Measurements from ENCODE around the gene PLA2R1. TPM values are rescaled to one million over a fixed set of nuclear protein-coding genes. Genes with fewer than 3 reads are reported as not detected.

The PLA2R1 gene
- total RNA-seq, 1 experiment from 2014 or later = 1.1 TPM

- Mint-ChIP-seq H3K4me1 (no peaks in the 10 kb centered on the region), H3K27ac (no peak overlapping the region), H3K36me3 (peaks cover 42% of the 10 kb centered on the region), H3K4me3 (no peak overlapping the region), H3K9me3 (peaks cover 66% of the 10 kb centered on the region), H3K27me3 (ENCODE audit: low read depth) (no peaks in the 10 kb centered on the region; the same call in 1 of the 2 replicates)
- no peak for TF ChIP-seq MLX (CRISPR knock-in tag; IDR thresholded peaks at IDR 0.05)
- TF ChIP-seq ATF3 (CRISPR knock-in tag; conservative IDR thresholded peaks at IDR 0.05) = no peak
- no peak for TF ChIP-seq HMGXB4 (CRISPR knock-in tag; IDR thresholded peaks at IDR 0.05)
- no peak for TF ChIP-seq USF1 (CRISPR knock-in tag; IDR thresholded peaks at IDR 0.05)
- no peak for TF ChIP-seq CDX4 (CRISPR knock-in tag; IDR thresholded peaks at IDR 0.05; ENCODE audit: borderline replicate concordance)
- TF ChIP-seq, protein P1, sequence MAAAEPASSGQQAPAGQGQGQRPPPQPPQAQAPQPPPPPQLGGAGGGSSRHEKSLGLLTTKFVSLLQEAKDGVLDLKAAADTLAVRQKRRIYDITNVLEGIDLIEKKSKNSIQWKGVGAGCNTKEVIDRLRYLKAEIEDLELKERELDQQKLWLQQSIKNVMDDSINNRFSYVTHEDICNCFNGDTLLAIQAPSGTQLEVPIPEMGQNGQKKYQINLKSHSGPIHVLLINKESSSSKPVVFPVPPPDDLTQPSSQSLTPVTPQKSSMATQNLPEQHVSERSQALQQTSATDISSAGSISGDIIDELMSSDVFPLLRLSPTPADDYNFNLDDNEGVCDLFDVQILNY (CRISPR knock-in tag; IDR thresholded peaks at IDR 0.05) = no peak
- TF ChIP-seq, protein P2, sequence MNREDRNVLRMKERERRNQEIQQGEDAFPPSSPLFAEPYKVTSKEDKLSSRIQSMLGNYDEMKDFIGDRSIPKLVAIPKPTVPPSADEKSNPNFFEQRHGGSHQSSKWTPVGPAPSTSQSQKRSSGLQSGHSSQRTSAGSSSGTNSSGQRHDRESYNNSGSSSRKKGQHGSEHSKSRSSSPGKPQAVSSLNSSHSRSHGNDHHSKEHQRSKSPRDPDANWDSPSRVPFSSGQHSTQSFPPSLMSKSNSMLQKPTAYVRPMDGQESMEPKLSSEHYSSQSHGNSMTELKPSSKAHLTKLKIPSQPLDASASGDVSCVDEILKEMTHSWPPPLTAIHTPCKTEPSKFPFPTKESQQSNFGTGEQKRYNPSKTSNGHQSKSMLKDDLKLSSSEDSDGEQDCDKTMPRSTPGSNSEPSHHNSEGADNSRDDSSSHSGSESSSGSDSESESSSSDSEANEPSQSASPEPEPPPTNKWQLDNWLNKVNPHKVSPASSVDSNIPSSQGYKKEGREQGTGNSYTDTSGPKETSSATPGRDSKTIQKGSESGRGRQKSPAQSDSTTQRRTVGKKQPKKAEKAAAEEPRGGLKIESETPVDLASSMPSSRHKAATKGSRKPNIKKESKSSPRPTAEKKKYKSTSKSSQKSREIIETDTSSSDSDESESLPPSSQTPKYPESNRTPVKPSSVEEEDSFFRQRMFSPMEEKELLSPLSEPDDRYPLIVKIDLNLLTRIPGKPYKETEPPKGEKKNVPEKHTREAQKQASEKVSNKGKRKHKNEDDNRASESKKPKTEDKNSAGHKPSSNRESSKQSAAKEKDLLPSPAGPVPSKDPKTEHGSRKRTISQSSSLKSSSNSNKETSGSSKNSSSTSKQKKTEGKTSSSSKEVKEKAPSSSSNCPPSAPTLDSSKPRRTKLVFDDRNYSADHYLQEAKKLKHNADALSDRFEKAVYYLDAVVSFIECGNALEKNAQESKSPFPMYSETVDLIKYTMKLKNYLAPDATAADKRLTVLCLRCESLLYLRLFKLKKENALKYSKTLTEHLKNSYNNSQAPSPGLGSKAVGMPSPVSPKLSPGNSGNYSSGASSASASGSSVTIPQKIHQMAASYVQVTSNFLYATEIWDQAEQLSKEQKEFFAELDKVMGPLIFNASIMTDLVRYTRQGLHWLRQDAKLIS (CRISPR knock-in tag; IDR thresholded peaks at IDR 0.05; ENCODE audit: borderline replicate concordance) = no peak
- no peak for ATAC-seq
- ChIA-PET POLR2A (no interaction called here), CTCF (no interaction called here)
- DNase-seq (ENCODE audit: low spot score) = no peak
These were observed 6.5 kb upstream of the PLA2R1 start for GRCh38 chr2:160068906-160069305.

GRCh38 chr2:160064916-160065315 is 2.5 kb upstream of the PLA2R1 start:
- H3K27me3 Mint-ChIP-seq (ENCODE audit: low read depth) = peaks cover 29% of the 10 kb centered on the region
- DNase-seq (ENCODE audit: low spot score) = no peak
- H3K4me3 Mint-ChIP-seq = no peak overlapping the region
- no peak overlapping the region for H3K27ac Mint-ChIP-seq
- no peak for ATAC-seq
- ChIA-PET CTCF (no interaction called here), POLR2A (no interaction called here)
- H3K9me3 Mint-ChIP-seq = peaks cover 45% of the 10 kb centered on the region
- H3K4me1 Mint-ChIP-seq = peaks cover 9% of the 10 kb centered on the region
- peaks cover 33% of the 10 kb centered on the region for H3K36me3 Mint-ChIP-seq
- TF ChIP-seq RORB (CRISPR knock-in tag; IDR thresholded peaks at IDR 0.05) = no peak
- TF ChIP-seq PRDM15 (CRISPR knock-in tag; IDR thresholded peaks at IDR 0.05) = no peak
- TF ChIP-seq, protein P3, sequence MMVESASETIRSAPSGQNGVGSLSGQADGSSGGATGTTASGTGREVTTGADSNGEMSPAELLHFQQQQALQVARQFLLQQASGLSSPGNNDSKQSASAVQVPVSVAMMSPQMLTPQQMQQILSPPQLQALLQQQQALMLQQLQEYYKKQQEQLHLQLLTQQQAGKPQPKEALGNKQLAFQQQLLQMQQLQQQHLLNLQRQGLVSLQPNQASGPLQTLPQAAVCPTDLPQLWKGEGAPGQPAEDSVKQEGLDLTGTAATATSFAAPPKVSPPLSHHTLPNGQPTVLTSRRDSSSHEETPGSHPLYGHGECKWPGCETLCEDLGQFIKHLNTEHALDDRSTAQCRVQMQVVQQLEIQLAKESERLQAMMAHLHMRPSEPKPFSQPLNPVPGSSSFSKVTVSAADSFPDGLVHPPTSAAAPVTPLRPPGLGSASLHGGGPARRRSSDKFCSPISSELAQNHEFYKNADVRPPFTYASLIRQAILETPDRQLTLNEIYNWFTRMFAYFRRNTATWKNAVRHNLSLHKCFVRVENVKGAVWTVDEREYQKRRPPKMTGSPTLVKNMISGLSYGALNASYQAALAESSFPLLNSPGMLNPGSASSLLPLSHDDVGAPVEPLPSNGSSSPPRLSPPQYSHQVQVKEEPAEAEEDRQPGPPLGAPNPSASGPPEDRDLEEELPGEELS (CRISPR knock-in tag; IDR thresholded peaks at IDR 0.05) = no peak
- no peak for TF ChIP-seq ZBTB21 (CRISPR knock-in tag; IDR thresholded peaks at IDR 0.05; ENCODE audit: borderline replicate concordance)
- no peak for TF ChIP-seq FOXK1 (CRISPR knock-in tag; IDR thresholded peaks at IDR 0.05)
- TF ChIP-seq EMX1 (CRISPR knock-in tag; IDR thresholded peaks at IDR 0.05) = no peak
- no peak for TF ChIP-seq AR (CRISPR knock-in tag; IDR thresholded peaks at IDR 0.05)
- TF ChIP-seq SMAD3 (CRISPR knock-in tag; IDR thresholded peaks at IDR 0.05; ENCODE audit: borderline replicate concordance) = no peak
- no peak for TF ChIP-seq MLX (CRISPR knock-in tag; IDR thresholded peaks at IDR 0.05)

All from WTC11 (cell line).